ENCODE data around the gene GALT. TPM values are rescaled to one million over a fixed set of nuclear protein-coding genes. Genes with fewer than 3 reads are reported as not detected.
A peak's percentile ranks its signal among the peaks of the same experiment; 100 is the strongest.

The GALT gene
- total and polyA plus RNA-seq, 2 donors (not counting 1 experiment from before 2014, with no cell fraction given), result 20.1 to 29.1 TPM

DNA sequence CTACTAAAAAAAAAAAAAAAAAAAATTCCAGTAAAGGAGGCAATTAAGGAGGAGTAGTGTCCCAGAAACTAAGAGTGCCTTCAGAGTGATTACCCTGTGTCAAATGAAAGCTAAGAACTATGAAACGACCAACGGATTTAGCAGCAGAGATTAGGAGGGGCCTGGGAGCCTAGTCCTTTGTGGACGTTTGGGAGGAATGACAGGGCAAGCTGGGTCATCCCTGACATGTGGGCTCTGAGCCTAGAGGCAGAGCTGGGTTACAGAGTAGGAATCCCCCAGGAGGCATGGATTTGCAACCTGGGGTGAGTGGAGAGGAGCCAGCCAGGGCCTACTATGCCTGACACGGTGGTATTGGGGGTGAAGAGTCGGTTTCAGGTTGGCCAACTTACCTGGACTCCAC is 13.3 kb upstream of the GALT start:
- Histone ChIP-seq H2AFZ (ENCODE audit: low read length) (no peak overlapping the region), H3K9me3 (ENCODE audit: control insufficient read depth, insufficient read depth, low read depth, low read length) (no peaks in the 10 kb centered on the region), H3K4me3 (replicated peaks in 1 of 4; ENCODE audit: control extremely low read depth in 1 of 4, insufficient read depth in 1 of 4, low read depth in 3 of 4, low read length in 4 of 4) (no peak overlapping the region), H3K79me2 (ENCODE audit: control insufficient read depth, insufficient read depth, low read length) (peaks cover 19% of the 10 kb centered on the region), H4K20me1 (ENCODE audit: control insufficient read depth, extremely low read depth, insufficient read depth, low read length) (no peaks in the 10 kb centered on the region), H3K4me2 (ENCODE audit: extremely low read depth, insufficient read depth, low read length) (no peak overlapping the region), H3K4me1 (ENCODE audit: control insufficient read depth, extremely low read depth, insufficient read depth, low read length) (peaks cover 9% of the 10 kb centered on the region), H3K27me3 (ENCODE audit: control insufficient read depth, insufficient read depth, low read length) (peaks cover 17% of the 10 kb centered on the region), H3K27ac (ENCODE audit: insufficient read depth, low read length) (no peak overlapping the region), H3K9ac (ENCODE audit: insufficient read depth, low read length) (no peak overlapping the region), H3K36me3 (ENCODE audit: control insufficient read depth, insufficient read depth, low read length) (peaks cover 2% of the 10 kb centered on the region)
- DNase-seq (ENCODE audit: low read depth in 2 of 2), result no peak
- TF ChIP-seq EZH2 (IDR thresholded peaks at IDR 0.05; ENCODE audit: low read length, missing control alignments), result no peak
- TF ChIP-seq, protein P1, sequence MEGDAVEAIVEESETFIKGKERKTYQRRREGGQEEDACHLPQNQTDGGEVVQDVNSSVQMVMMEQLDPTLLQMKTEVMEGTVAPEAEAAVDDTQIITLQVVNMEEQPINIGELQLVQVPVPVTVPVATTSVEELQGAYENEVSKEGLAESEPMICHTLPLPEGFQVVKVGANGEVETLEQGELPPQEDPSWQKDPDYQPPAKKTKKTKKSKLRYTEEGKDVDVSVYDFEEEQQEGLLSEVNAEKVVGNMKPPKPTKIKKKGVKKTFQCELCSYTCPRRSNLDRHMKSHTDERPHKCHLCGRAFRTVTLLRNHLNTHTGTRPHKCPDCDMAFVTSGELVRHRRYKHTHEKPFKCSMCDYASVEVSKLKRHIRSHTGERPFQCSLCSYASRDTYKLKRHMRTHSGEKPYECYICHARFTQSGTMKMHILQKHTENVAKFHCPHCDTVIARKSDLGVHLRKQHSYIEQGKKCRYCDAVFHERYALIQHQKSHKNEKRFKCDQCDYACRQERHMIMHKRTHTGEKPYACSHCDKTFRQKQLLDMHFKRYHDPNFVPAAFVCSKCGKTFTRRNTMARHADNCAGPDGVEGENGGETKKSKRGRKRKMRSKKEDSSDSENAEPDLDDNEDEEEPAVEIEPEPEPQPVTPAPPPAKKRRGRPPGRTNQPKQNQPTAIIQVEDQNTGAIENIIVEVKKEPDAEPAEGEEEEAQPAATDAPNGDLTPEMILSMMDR (conservative IDR thresholded peaks at IDR 0.05 in 1 of 2, IDR thresholded peaks at IDR 0.05 in 1 of 2; ENCODE audit: low read depth in 1 of 2, low read length in 2 of 2), result no peak

DNA sequence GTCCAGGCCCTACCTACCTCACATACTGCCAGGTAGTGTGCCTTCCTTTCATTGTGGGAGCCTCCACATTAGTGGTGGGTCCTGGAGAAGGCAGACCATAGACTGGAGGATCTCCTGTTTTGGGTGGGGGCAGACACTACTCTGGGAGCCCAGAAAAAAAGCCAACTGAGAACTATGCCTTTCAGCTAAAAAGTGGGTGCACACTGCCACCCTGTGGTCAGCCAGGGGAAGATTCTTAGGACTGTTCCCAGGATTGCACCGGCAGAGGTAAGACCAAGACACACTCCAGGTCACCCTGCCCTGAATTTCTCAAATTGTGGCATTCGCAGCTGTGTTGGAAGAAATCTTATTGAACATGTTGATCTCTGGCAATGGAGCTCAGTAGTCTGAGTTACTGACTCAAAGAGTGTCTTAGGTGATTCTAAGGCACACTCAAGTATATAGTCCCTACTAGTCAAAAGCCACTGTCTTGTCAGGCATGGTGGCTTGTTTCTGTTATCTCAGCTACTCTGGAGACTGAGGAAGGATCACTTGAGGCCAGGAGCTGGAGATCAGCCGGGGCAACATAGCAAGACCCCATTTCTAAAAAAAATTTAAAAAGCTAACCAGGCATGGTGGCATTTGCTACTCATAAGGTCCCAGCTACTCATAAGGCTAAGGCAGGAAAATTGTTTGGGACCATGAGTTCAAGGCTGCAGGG is 12.5 kb upstream of the GALT start:
- peaks cover 13% of the 10 kb centered on the region for H3K4me1 ChIP-seq (ENCODE audit: control insufficient read depth, extremely low read depth, insufficient read depth, low read length)
- no peak overlapping the region for H3K27ac ChIP-seq (ENCODE audit: insufficient read depth, low read length)
- peaks cover 19% of the 10 kb centered on the region for H3K79me2 ChIP-seq (ENCODE audit: control insufficient read depth, insufficient read depth, low read length)
- peak; percentile 46 to 70 for DNase-seq (ENCODE audit: low read depth in 2 of 2)
- H3K27me3 ChIP-seq (ENCODE audit: control insufficient read depth, insufficient read depth, low read length), result peaks cover 10% of the 10 kb centered on the region
- H4K20me1 ChIP-seq (ENCODE audit: control insufficient read depth, extremely low read depth, insufficient read depth, low read length), result no peaks in the 10 kb centered on the region
- peaks cover 2% of the 10 kb centered on the region for H3K36me3 ChIP-seq (ENCODE audit: control insufficient read depth, insufficient read depth, low read length)
- H3K4me2 ChIP-seq (ENCODE audit: extremely low read depth, insufficient read depth, low read length), result no peak overlapping the region
- TF ChIP-seq EZH2 (IDR thresholded peaks at IDR 0.05; ENCODE audit: low read length, missing control alignments), result no peak
- TF ChIP-seq, protein P1 (conservative IDR thresholded peaks at IDR 0.05 in 1 of 2, IDR thresholded peaks at IDR 0.05 in 1 of 2; ENCODE audit: low read depth in 1 of 2, low read length in 2 of 2), result peak; percentile 81 to 89
- no peak overlapping the region for H3K9ac ChIP-seq (ENCODE audit: insufficient read depth, low read length)
- no peak overlapping the region for H2AFZ ChIP-seq (ENCODE audit: low read length)
- no peaks in the 10 kb centered on the region for H3K9me3 ChIP-seq (ENCODE audit: control insufficient read depth, insufficient read depth, low read depth, low read length)
- H3K4me3 ChIP-seq (replicated peaks in 1 of 4; ENCODE audit: control extremely low read depth in 1 of 4, insufficient read depth in 1 of 4, low read depth in 3 of 4, low read length in 4 of 4), result no peak overlapping the region

DNA sequence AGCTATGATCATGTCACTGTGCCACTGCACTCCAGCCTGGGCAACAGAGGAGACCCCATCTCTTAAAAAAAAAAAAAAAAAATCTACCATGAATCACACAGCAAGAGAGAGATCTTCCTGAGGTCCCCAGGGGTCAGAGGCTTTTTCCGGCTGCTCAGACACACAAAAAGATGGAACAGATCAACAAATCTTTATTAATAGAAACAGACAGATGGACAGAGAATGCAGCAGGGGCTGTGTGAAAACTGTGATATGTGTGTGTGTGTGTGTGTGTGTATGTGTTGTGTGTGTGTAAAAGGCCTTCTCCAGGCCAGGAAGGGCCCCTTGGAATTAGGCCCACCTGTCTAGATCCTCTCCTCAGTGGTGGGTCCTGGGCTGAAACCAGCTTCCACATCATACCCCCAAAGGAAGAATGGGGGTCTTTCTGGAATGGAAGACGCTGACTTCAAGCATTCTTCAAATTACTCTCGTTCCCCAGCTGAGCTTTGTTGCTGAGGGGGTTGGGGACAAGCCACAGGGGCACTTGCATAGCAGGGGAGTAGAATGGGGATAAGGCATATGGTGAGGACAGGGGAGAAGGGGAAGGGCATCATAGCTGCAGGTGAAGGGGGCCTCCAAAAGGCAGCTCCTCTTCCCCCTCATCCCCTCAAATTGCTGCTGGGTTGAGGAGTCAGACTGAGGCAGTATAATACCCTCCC is 11.8 kb upstream of the GALT start:
- Histone ChIP-seq H3K27me3 (ENCODE audit: control insufficient read depth, insufficient read depth, low read length) (peaks cover 4% of the 10 kb centered on the region), H3K4me3 (replicated peaks in 1 of 4; ENCODE audit: control extremely low read depth in 1 of 4, insufficient read depth in 1 of 4, low read depth in 3 of 4, low read length in 4 of 4) (no peak overlapping the region), H3K9me3 (ENCODE audit: control insufficient read depth, insufficient read depth, low read depth, low read length) (no peaks in the 10 kb centered on the region), H3K4me2 (ENCODE audit: extremely low read depth, insufficient read depth, low read length) (no peak overlapping the region), H3K36me3 (ENCODE audit: control insufficient read depth, insufficient read depth, low read length) (peaks cover 2% of the 10 kb centered on the region), H3K27ac (ENCODE audit: insufficient read depth, low read length) (no peak overlapping the region), H3K9ac (ENCODE audit: insufficient read depth, low read length) (no peak overlapping the region), H3K4me1 (ENCODE audit: control insufficient read depth, extremely low read depth, insufficient read depth, low read length) (peaks cover 13% of the 10 kb centered on the region), H4K20me1 (ENCODE audit: control insufficient read depth, extremely low read depth, insufficient read depth, low read length) (no peaks in the 10 kb centered on the region), H3K79me2 (ENCODE audit: control insufficient read depth, insufficient read depth, low read length) (peaks cover 19% of the 10 kb centered on the region), H2AFZ (ENCODE audit: low read length) (no peak overlapping the region)
- DNase-seq (ENCODE audit: low read depth in 2 of 2), result no peak
- no peak for TF ChIP-seq EZH2 (IDR thresholded peaks at IDR 0.05; ENCODE audit: low read length, missing control alignments)
- TF ChIP-seq, protein P1 (conservative IDR thresholded peaks at IDR 0.05 in 1 of 2, IDR thresholded peaks at IDR 0.05 in 1 of 2; ENCODE audit: low read depth in 1 of 2, low read length in 2 of 2), result no peak
